ENCODE results near the gene WDR74.

DNA sequence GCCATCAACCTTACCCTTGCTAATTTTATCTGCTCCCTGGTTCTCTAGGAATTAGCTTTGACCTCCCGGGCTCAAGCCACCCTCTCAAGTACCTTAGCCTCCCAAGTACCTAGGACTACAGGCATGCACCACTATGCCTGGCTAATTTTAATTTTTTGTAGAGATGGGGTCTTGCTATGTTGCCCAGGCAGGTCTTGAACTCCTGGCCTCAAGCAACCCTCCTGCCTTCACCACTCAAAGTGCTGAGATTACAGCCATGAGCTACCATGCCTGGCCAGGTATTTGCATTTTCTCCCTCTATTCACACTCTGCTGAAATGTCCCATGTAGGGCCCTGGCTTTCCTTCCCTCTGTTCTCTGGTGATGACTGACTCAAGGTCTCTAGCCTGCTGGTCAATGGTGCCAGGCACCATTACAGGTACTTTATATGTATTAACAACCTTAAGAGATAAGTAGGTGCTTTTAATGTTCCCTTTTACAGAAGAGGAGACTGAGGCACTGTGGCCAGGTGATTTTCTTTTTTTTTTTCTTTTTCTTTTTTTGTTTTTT lies 8.5 kb upstream of the WDR74 start:
- TF ChIP-seq, protein P1, sequence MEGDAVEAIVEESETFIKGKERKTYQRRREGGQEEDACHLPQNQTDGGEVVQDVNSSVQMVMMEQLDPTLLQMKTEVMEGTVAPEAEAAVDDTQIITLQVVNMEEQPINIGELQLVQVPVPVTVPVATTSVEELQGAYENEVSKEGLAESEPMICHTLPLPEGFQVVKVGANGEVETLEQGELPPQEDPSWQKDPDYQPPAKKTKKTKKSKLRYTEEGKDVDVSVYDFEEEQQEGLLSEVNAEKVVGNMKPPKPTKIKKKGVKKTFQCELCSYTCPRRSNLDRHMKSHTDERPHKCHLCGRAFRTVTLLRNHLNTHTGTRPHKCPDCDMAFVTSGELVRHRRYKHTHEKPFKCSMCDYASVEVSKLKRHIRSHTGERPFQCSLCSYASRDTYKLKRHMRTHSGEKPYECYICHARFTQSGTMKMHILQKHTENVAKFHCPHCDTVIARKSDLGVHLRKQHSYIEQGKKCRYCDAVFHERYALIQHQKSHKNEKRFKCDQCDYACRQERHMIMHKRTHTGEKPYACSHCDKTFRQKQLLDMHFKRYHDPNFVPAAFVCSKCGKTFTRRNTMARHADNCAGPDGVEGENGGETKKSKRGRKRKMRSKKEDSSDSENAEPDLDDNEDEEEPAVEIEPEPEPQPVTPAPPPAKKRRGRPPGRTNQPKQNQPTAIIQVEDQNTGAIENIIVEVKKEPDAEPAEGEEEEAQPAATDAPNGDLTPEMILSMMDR (CRISPR knock-in tag; IDR thresholded peaks at IDR 0.05): no peak
- TF ChIP-seq POLR2A (IDR thresholded peaks at IDR 0.05; ENCODE audit: insufficient read depth in 1 of 2, low read depth in 2 of 2, low read length in 2 of 2) (no peak), YY1 (IDR thresholded peaks at IDR 0.05; ENCODE audit: insufficient read depth, insufficient replicate concordance, low read depth, low read length) (no peak), ZBTB49 (CRISPR knock-in tag; IDR thresholded peaks at IDR 0.05; ENCODE audit: borderline replicate concordance) (no peak), ZC3H4 (CRISPR knock-in tag; IDR thresholded peaks at IDR 0.05; ENCODE audit: borderline replicate concordance) (no peak)
- TF ChIP-seq, protein P2, sequence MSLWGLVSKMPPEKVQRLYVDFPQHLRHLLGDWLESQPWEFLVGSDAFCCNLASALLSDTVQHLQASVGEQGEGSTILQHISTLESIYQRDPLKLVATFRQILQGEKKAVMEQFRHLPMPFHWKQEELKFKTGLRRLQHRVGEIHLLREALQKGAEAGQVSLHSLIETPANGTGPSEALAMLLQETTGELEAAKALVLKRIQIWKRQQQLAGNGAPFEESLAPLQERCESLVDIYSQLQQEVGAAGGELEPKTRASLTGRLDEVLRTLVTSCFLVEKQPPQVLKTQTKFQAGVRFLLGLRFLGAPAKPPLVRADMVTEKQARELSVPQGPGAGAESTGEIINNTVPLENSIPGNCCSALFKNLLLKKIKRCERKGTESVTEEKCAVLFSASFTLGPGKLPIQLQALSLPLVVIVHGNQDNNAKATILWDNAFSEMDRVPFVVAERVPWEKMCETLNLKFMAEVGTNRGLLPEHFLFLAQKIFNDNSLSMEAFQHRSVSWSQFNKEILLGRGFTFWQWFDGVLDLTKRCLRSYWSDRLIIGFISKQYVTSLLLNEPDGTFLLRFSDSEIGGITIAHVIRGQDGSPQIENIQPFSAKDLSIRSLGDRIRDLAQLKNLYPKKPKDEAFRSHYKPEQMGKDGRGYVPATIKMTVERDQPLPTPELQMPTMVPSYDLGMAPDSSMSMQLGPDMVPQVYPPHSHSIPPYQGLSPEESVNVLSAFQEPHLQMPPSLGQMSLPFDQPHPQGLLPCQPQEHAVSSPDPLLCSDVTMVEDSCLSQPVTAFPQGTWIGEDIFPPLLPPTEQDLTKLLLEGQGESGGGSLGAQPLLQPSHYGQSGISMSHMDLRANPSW (CRISPR knock-in tag; IDR thresholded peaks at IDR 0.05; ENCODE audit: borderline replicate concordance): no peak

All from HepG2 (cell line).